ENCODE results near the gene PDLIM4.

PDLIM4 gene

DNA sequence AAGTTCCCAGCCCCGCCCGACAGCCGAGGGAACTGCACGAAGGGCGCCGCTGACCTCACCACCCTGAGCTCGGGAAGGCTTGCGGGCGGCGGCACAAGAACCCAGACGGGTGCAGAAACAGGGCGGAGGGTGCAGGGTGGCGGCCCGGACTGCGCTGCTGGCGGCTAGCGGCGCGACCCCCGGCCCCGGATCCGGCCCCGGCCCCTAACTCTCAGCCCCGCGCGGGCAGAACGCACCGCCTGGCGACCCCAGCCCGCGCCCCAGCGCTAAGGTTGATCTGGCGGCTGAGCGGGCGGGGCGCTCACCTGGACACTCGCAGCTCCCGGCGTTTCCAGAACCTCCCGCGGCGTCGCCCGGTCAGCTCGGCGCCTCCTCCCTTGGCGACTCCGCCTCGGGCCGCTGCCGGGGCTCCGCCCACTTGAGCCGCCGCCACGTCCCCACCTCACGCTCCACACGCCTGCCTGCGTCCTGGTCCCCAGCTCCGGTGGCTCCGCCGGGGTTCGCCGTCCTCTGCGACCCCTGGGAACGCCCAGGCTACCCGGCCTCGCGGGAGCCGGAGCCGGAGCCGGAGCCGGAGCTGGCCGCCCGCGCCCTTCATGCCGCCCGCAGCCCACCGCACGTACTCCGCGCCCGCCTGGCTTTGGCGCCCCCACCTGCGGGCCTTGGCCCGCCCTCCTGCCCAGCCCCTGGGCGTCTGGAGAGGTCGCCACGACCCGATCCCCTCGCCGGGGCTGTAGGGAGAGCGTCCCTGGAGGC lies 29.8 kb upstream of the PDLIM4 start, which contains the start of gene P4HA2:
Gene P4HA2 (minus strand): TSS at position 369 of the 756 bp plus-strand sequence. CDS start 9,227 bp downstream, outside the sequence.
- no peak for DNase-seq (ENCODE audit: low read depth in 2 of 2)

DNA sequence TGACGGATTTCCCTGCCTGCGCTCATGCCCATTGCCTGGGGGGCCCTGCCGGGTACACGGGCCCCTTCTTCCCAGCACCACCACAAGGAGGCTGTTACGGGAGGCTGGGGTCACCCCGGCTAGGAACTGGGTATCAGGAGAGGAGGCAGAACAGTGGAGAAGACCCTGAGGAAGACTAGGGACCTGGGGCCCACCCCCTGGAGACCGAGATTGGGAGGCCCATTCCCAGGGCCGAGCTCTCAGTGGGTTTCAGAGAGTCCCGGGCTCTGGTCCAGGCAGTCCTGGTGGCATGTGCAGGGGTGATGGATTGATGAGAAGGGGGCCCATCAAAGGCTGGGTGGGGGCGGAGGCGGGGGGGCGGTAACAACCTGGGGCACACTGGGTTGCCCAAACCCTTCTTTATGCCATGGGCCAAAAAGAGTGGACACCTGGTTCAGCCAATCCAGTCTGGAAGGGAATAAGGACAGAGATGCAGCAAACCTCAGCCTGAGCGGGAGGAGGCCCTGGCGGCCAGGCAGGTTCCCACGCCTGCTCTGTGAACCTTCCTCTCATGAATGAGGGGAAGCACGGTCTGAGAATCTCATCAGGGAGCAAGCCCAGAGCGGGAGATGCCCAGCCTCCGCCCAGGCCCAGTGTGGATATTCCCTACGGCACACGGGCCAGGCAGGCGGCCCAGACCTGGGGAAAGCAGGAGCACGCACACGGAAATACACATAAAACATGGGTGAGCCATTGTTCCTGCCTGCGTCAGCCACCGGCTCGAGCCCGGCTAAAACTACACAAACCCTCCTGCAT lies 29.1 kb upstream of the PDLIM4 start:
- no peak for DNase-seq (ENCODE audit: low read depth in 2 of 2)

DNA sequence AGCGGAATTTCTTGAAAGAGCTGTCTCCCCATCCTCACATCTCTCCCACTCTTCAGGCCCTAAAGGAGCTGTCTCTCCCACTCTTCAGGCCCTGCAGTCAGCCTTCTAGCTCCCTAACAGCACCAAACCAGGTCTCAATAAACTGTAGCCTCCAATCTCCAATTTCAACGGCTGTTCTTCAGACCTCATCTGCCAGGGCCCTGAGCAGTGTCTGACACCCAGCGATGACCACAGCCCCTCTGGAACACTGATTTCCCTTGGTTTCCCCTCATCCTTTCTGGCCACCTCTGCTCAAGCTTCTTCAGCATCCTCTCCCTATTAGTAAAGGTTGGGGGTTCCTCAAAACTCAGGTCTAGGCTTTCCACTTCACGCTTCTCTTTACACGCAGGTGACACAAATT lies 28.3 kb upstream of the PDLIM4 start:
- no peak for DNase-seq (ENCODE audit: low read depth in 2 of 2)

DNA sequence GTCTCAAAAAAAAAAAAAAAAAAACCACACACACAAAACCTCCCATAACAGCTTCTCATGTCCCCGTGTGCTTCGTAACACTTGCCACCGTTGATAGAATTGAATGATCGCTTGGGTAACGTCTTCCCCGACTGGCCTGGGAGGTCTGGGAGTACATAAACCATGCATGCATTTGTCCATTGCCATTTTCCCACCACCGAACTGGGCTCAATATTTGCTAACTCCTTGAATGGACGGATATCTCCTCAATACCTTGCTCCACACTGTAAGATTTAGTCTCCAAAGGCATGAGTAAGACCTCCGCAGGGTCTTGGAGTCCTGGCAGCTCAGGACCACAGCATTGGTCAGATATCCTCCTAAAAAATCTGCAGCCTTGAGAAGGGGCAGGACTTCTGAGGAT lies 26.6 kb upstream of the PDLIM4 start:
- no peak for DNase-seq (ENCODE audit: low read depth in 2 of 2)

DNA sequence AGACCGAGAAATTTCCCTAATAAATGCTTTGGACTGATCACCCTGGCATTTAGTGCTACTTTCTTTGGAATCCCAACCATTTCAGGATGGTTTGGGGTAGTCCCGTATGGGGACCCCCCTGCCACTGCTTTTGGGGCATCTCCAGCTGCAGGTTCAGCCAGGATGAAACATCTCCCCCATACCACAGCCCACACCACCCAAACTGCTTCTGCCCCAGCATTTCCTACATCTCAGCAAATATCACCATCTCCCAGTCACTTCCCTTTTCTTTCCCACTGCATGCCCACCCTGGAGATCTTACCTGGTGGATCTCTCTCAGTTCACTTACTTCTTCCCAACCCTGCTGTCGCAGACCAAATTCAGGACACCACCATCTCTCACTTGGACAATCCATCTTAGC lies 25.0 kb upstream of the PDLIM4 start:
- DNase-seq (ENCODE audit: low read depth in 2 of 2) = no peak

DNA sequence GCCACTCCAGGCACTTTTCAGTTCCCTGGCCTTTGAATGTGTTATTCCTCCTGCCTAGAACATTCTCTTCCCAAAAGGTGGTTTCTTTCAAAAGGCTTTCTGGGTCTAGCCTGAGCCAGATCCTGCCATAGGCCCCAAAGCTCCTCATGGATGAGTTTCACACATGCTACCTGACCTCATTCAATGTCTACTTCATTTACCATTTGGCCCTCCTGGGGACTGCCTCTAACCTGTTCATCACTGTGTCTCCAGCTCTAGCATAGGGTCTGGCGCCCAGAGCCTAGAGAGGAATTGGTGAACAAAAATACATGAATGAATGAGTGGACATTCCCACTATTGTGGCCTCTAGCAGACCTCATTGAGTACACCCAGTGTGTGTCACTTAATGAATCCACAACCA lies 24.4 kb upstream of the PDLIM4 start:
- DNase-seq (ENCODE audit: low read depth in 2 of 2) = no peak

DNA sequence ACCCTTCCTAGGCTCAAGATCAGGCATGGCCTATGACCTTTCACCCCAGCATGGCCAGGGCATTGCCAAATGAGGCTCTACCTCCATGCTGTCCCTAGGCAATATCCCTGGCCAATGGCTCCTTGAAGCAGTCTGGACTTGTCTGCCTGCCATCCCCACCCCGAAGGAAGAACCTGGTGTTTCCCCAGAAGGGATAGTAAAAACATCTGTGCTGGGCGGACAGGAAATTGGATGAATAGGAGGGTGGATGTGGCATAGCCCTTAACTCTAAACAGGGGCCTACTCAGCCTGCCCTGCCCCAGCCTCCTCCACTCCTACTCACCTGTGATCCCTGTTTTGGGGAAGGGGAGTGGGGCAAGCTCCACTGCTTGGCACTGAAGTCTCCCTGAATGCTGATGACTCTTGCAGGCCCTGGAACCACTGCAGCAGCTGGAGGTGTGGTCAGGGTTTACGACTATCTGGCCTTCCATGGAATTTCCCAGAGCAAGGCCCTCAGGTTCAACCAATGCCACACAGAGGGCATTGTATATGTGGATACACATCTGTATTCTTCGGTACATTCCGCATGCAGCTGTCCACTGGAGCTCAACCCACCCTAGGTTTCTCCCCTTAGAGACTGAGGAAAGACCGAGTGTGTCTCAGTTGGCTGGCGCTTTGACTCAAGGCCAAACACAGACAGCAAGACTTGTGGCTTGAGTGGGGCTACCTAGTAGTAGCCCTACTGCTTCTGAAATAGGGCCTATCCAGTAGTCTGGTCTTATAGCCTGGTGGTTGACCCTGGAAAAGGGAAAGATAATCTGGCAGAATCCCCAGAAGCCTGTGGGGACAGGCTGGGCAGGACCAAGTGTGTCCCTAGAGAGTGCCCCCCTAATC lies 23.4 kb upstream of the PDLIM4 start:
- no peak for DNase-seq (ENCODE audit: low read depth in 2 of 2)

DNA sequence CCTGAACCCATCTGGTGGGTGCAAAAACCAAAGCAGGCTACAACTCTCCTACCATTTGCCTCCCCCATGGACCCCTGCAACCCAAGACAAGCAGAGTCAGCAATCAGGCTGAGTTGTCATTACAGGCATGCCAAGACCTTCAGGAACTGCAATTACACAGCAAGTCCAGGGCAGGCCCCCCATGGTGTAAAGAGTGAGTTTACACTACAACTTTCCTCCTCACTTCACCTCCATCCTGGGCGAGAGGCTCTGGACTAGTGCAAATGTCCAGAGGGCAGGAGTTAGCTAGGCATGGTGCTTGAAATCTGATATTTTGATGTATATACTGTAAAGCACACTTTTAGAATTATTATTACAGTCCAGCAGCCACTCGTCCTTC lies 22.8 kb upstream of the PDLIM4 start:
- no peak for DNase-seq (ENCODE audit: low read depth in 2 of 2)

DNA sequence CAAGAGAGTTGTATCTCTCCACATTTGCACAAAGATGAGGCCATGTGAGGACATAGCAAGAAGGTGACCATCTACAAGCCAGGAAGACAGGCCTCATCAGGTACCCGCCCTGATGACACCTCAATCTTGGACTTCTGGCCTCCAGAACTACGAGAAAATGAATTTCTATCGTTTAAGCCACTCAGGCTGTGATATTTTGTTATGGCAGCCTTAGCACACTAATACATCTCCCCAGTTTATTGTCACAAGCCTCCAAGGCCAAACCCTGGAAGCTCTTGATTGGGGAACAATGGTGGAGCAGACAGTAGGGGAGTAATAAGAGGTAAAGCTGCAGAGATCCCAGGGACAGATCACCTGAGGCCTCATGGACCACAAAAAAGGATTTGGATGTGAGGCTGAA lies 22.2 kb upstream of the PDLIM4 start:
- no peak for DNase-seq (ENCODE audit: low read depth in 2 of 2)

DNA sequence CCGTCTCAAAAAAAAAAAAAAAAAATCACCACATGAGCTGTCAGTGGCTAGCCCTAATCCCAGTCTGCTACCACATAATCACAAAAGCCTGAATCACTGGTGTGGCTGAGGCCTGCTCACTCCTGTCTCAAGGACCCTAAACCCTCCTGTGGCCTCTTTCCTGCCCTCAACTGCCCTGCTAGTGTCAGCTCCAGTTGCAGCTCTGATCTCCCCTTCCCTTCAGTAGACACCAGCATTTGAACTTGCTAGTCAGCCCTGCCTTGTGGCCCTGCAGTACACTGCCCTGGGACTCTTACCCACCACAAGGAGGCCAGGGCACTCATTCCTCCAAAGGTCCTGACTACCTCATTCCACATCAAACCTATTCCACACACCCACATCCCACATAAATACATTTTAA lies 20.4 kb upstream of the PDLIM4 start:
- DNase-seq (ENCODE audit: low read depth in 2 of 2) = no peak

DNA sequence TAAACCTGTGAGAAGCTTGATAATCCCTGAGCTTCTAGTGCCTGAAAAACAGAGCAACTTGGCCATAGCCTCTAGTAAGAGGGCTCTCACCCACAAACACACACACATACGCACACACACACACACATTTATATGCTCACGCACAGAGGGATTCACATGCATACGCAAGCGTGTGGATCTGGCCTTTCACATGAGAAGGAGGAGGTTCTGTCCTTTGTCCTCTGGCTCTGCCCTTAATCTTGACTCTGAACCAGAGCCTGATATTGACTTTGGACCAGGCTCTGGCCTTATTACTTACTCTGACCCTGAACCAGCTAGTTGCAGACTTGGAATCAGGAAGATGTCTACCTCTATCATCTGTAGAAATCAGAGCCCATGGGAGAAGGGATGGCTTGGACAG lies 19.8 kb upstream of the PDLIM4 start:
- DNase-seq (ENCODE audit: low read depth in 2 of 2) = no peak

DNA sequence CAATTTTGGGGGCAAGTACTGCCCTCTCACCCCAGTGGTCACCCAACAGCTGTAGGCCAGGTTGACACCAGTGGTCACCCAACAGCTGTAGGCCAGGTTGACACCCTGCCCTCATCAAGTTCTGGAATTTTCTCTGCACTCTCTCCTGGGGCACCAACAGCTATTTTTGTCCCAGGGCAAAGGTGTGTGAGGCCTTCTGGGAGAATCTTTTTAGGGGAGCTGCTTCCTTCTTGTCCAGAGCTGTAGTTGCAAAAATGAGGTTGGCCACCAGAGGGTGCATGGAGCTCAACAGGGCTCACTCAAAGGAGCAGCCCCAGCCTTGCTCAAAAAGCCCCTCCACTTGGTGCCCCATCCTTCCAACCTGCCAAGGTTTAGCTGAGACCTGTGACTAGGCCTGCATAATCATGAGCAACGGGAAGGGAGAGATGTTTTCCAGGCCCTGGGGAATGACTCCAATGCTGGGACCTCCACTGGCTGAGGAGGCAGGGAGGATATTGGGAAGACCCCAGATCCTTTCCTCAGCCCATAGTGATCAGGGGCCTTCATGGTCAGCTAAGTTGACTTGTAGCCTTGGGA lies 19.2 kb upstream of the PDLIM4 start:
- peak; percentile 29 to 57 for DNase-seq (ENCODE audit: low read depth in 2 of 2)

DNA sequence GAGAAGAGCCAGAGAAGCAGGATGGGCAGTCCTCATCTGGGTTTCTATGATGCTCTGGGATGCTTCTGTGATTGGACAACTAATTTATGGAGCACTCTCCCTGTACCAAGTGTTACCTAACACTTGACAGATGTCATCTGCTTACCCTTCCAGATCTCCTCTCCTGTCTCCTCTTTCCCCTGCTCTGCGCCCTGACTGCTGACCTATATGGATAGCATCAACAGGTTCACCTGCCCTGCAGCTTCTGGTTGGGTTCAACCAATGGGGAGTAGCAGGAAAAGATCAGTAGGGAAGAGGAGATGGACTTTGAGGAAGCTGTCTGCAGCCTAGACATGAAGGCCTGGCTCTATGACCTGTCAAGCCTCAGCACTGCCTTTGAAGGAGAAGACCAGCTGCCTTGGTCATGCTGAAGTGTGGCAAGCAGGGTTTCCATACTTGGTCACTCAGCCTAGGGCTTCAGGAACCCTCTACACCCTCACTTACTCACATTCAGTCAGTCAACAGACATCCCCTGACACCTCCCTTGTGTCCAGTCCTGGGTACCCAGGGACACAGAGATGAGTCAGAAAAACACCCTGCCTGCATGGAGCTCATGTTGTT lies 18.5 kb upstream of the PDLIM4 start:
- DNase-seq (ENCODE audit: low read depth in 2 of 2) = no peak

DNA sequence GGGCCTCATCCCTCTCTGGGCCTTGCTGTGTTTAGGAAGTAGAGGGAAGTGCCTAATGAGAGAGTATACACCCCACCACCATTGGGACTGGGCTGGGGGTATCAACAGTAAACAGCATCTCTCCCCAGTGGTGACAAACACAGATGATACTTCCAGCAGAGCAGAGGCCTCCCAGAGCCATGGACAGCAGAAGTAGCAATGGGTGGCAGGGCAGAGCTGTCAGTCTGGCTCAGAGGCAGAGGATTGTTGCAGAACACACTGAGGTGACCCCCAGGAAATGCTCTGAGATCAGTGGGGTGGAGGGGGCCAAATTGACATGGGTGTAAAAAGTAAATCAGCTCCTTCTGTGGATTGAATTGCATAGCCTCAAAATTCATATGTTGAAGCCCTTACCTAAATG lies 17.7 kb upstream of the PDLIM4 start:
- no peak for DNase-seq (ENCODE audit: low read depth in 2 of 2)

DNA sequence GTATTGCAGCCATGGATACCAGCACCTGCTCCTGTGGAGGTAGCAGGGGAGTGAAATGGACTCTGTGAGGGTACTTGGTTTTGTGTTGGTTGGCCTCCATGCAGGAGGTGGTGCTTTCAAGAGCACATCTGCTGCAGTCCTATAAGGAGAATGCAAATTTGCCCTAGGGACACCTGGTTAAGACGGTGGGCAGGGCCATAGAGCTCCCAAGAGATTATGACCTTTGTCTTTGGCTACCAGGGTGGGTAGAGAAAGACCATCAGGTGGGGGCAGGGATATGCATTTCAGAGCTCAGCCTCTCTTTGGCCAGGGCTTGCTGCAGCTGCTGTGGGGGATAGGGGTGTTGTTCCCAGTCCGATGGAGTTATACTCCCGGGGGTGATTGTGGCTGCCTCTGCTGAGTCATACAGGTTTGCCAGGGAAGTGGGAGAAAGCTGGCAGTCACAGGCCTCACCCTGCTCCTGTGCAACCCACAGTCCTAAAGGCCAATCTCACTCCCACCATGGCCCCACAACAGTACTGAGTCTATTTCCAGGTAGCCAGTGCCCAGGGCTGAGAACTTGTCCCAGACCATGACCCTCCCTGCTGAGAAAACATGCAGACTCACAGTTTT lies 14.0 kb upstream of the PDLIM4 start:
- DNase-seq (ENCODE audit: low read depth in 2 of 2) = no peak

DNA sequence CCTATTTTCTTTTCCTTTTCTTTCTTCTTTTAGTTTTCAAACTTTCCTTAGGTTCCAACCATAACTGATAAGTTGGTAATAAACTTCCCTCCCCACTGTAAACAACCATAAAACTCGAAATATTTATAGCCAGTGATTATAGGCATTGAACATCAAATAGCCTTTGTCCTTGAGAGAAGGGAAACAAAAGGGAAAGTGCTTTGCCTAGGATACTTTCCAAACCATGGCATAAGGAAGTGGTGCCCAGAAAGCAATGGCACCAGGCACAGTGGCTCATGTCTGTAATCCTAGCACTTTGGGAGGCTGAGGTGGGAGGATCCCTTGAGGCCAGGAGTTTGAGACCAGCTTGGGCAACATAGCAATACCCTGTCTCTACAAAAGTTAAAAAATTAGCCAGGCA lies 11.9 kb upstream of the PDLIM4 start:
- no peak for DNase-seq (ENCODE audit: low read depth in 2 of 2)

DNA sequence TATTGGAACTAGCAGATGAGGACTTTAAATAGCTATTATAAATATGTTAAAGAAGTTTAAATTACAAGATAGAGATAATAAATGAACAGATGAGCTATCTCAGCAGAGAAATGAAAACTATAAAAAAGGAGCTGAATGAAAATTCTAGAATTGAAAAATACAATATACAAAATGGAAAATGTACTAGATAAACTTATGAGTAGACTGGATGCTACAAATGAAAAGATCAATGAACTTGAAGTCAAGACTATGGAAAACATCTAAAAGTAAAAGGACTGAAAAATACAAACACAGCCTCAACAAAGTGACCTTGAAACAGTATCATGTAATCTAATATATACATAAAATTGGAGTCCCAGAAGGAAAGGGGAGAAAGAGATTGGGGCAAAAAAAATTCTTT lies 10.7 kb upstream of the PDLIM4 start:
- DNase-seq (ENCODE audit: low read depth in 2 of 2) = no peak

DNA sequence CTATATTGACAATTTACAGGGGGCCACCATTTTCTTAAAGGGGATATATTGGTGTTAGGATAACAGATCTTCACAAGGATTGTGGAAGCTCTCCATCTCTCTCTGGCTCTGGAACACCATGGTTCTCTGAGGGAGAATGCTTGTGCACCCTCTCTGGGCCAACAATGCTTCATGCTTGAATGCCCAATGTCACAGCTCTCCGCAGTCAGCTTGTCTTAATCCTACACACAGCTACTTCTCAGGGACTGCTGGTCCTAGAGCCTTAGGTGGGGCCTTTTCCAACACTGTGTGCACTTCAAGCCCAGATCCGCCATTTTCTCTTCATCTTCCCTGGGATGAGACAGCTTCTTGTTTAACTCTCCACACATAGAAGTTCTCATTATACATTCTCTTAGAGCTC lies 6.9 kb upstream of the PDLIM4 start:
- no peak for DNase-seq (ENCODE audit: low read depth in 2 of 2)

DNA sequence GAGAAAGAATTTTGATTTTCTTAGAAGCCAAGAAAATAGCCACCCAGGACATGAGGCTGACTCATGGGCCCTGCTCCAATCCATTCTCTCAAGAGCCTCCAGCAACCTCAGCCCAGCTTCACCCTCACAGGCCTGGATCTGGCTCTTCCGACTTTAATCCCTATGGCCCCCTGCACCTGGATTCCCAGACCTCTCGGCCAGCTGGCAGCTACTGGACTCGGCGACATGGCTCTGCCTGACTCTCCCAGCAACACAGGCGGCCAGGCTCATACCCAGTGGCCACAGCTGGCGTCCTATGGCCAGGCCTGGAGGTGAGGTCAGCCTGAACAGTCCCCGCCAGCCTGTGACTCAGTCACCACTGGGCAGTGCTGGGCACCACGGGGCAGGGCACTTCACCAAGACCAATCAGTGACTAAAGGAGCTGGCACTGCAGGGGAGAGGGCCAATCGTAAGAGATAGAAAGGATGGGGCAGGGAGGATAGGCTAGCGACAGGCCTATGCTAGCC lies 6.2 kb upstream of the PDLIM4 start:
- no peak for DNase-seq (ENCODE audit: low read depth in 2 of 2)

DNA sequence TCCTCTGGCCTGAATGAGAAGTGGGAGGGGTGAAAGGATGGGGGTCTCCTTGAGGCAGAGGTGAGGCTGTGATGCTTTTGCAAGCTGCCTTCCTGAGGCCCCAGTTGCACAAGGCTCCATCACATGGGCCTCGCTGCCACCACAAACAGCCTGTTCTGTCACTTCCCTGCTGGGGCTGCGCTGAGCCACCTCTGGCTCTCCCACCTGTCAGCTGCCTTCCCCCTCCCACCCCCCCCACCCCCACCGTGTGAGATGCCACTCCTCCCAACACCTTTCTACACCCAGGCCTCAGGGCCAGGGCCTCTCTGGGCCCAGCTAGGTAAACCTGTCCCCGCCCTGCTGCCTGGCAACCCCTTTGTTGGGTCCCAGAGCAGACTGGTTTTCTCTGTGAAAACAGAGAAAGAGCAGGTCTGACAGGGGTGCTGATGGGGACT lies 4.5 kb upstream of the PDLIM4 start:
- DNase-seq (ENCODE audit: low read depth in 2 of 2) = no peak

Data from stimulated activated CD8-positive, alpha-beta memory T cell treated with anti-CD3 and anti-CD28 coated beads, Interleukin-2, amount 100 ng/mL, for 1 hour (primary cell).